SK-N-DZ (cell line): Measurements from ENCODE around the gene IGFL2.
"Not testable (repeated sequence)": the region's sequence is repeated elsewhere in the genome, so short reads cannot be mapped to it uniquely, and the experiment has no call there.

Source experiments
- DNase-seq: peaks from one replicate; pipeline ENCODE4 v3.0.0-alpha.2; 2015; ENCODE audit warnings: low spot score

Gene IGFL2

DNA sequence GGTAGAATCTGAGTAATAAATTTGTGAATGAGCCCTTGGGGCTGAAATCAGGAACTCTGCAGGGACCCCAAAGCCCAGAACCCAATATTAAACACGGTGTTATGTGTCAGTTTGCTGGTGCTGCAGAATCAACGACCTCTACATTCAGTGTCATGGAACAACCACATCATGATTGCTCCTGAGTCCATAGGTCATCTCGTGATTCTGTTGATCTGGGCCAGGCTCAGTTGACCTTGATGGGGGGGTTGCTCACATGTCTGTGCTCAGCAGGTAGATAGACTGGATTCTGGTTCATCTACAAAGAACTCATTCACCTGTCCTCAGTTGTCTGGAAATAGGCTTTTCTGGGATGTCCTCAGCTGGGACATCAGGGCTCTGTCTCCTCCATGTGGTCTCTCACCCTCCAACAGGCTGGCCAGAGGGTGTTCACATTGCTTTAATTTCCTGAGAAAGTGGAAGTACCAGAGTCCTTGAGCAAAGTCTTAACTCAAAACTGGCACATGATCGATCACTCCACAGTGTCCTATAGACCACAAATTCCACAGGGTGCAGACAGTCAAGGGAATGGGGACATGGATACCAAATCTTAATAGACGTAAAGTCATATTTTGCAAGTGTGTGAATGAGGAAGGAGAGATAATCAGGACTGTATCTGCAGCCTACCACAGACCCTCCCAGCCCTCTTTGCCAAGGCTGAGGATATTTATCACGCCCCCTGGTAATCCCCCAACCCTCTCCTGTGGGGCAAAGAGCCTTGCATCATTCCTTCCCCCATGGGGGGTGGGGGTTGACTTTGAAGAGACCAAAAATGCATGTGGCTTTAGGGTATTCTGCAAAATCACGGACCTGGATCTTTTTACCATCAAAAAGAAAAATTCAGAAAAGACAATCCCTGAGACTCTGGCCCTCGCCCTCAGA, 42.2 kb downstream of the IGFL2 start:
- no peak for DNase-seq

GRCh38 chr19:46191356-46191755, 43.3 kb downstream of the IGFL2 start:
- no peak for DNase-seq

DNA sequence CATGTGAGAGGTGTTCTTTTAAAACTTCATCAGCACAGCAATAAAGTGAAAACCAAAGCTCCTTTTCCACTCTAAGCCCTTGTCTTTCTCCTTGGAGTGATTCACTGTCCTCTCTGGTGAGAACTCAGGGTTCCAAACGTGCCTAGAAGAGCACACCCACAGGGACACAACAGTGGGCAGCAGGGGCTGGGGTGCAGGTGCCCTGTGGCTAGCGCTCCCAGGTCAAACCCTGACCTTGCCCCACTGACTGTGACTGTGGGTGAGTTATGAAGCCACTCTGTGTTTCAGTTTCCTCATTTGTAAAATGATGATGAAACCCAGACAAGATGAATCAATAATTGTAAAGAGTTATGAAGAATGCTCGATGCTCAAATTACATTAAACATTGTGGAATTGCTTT, 43.9 kb downstream of the IGFL2 start:
- DNase-seq = no peak

- DNase-seq = not testable (repeated sequence)
These were observed 44.6 kb downstream of the IGFL2 start for GRCh38 chr19:46192626-46192991.

DNA sequence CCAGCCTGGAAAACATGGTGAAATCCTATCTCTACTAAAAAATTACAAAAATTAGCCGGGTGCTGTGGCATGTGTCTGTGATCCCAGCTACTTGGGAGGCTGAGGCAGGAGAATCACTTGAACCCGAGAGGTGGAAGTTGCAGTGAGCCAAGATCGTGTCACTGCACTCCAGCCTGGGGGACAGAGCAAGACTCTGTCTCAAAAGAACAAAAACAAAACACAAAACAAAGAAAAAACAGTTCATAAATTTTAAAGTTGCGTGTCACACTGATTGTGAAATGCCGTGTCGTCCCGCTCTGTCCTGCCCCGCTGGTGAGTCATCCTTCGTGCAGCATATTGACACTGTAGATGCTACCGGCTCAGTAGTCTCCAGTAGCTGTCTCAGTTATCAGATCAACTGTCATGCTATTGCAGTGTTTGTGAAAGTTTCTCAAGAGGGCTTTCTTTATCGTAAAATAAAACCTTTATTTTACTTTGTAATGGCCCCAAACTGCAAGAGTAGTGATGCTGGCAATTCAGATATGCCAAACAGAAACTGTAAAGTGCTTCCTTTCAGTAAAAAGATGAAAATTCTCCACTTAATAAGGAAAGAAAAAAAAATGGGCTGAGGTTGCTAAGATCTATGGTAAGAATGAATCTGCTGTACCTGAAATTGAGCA, 45.1 kb downstream of the IGFL2 start:
- DNase-seq = no peak

- no peak for DNase-seq
These were observed 45.6 kb downstream of the IGFL2 start for GRCh38 chr19:46193678-46194077.

DNA sequence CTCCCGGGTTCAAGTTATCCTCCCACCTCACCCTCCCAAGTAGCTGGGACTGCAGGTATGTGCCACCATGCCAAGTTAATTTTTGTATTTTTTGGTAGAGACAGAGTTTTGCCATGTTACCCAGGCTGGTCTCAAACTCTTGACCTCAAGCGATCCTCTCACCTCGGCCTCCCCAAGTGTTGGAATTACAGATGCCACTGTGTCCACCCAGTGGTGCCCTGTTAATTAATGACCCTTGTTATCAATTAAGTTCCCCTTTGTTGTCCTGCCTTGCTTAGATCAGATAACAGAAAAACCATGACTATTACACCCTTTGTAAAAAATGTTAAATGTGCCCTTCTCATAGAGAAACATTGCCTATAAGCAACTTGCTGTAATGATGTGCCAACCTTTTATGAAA, 47.1 kb downstream of the IGFL2 start:
- no peak for DNase-seq

DNA sequence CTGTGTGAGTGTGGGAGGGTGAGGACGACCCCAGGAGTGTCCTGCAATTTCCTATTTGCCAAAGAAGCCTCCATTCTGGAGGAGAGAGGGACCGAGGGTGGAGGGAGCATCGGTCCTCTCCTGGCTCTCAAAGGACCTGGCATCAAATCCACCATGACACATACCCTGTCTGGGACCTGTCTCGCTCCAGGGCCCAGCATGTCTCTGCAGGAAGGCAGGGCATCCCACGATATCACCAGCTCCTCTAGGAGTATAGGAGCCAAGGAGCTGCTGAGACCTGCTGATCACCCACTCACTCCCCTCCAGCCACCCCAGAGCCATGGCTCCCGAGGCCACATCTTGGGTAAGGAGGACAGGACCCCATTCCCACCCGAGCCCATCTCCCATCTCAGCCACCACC, 47.9 kb downstream of the IGFL2 start:
- DNase-seq = not testable (repeated sequence)

DNA sequence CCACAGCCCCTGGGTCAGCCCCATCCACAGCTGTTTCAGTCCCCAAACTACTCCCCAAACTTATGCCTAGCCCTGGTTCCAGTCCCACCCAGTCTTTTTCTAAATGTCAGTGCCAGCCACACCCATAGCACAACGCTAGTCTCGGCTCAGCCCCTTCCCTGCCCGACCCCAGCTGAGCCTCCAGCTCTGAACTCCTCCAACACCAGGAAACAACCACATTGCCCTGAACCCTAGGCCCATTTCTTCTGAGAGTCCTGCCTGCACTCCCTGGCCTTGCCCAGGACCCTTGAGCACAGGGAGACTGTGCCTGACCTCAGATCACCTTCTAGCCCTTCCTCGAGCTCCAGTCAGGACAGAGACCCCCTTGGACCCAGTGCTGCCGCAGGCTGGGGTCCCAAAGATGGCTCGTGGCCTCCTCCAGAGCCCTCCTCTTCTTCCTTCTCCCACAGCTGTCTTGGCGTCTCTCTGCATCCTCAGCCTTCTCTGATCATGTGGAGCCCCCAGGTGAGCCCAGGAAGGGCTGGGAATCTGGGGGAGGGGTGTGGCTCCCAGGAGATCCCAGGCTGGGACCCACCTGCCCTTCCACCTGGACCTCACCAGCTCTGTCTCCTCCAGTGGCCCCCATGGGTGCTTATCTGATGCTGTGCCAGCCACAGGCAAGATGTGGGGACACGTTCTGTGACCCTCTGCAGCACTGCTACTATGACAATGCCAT, 48.5 kb downstream of the IGFL2 start:
- no peak for DNase-seq

GRCh38 chr19:46197314-46198070, 49.5 kb downstream of the IGFL2 start:
- no peak for DNase-seq

DNA sequence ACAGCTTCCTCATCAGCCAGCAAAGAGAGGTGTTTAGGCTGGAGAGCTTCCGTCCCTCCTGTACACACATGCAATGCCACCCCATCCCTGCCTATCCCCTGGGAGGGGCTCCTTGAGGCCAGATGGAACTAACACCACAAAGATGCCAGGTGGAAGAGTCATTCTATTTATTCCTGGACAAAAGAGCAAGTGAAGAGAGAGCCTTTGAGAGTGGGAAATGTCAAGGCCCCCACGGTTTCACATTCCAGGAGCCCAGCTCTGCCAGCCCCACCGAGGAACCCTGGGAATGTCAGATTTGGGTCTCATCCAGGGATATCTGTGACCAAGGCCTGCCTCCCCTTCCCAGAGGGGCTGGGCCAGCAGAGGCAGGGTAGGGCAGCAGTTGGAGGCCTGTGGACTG, 50.7 kb downstream of the IGFL2 start:
- no peak for DNase-seq

GRCh38 chr19:46201454-46202310, 53.6 kb downstream of the IGFL2 start:
- no peak for DNase-seq

GRCh38 chr19:46202426-46202825, 54.4 kb downstream of the IGFL2 start:
- DNase-seq = no peak

DNA sequence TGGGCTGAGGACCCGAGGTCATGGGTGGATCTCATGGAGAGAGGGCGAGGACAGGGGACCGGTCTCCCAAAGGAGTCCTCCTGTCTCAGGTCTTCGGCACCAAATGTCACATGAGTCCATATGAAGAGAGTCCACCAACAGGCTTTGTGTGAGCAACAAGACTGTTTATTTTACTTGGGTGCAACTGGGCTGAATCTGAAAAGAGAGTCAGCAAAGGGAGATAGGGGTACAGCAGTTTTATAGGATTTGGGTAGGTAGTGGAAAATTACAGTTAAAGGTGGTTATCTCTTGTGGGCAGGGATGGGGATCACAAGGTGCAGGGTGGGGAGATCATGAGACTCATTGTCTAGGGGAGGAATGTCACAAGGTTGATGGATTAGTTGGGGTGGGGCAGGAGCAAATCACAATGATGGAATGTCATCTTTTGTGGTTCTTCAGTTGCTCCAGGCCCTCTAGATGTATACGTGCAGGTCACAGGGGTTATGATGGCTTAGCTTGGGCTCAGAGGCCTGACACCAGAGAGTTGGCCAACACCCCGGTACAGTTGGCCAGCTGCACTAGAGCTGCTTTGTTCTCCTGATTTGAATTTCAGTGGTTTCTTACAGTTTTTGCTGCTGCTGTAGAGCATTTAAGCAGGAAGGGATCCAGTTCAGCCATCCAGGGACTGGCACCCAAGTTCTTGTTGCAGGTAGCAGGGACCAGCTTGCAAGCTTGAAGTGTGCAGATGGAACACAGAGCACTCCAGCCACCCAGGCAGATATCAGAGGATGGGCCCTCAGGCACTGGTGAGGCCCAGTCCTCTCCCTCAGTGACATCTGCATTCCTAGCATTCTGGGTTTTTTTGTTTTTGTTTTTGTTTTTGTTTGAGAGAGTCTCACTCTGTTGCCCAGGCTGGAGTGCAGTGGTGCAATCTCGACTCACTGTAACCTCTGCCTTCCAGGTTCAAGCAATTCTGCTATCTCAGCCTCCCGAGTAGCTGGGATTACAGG, 55.1 kb downstream of the IGFL2 start:
- no peak for DNase-seq

DNA sequence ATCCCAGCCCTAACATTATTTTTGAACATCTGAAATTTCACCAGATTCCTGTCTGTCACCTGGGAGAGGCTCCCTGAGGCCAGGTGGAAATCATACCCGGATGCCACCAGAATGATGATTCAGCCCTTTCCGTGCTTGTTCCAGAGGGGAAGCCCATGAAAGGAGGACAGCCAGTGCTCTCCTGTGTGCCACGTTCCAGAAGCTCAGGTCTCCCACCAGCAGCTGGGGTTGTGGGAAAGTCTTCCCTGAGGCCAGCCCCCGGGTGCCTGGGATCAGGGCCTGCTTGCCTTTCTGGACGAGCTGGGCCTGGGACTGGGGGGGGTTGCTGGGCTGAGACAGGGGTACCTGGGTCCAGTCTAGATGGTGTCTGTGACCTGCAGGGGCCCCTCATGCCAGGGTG, 56.0 kb downstream of the IGFL2 start:
- DNase-seq = no peak

GRCh38 chr19:46205183-46205984, 57.3 kb downstream of the IGFL2 start:
- peak; percentile 6 for DNase-seq

GRCh38 chr19:46206176-46206575, 58.1 kb downstream of the IGFL2 start:
- no peak for DNase-seq

DNA sequence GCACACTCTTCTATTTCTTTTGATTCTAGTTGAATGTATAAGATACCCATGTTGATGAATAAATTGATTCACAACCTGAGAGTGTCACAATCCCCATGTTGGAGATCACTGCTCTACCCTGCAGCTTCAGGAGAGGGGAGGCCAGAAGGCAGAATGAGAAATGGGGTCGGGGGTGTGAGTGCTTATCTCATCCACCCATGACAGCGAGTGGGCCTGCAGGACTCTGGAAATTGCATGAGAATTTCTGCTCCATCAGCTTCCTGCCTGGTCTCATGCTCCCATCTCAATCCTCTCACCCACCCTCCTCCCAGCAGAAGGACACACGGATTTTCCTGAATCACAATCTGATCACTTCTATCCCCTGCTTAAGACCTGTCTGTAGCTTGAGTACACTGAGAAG, 58.6 kb downstream of the IGFL2 start:
- DNase-seq = no peak

- DNase-seq = not testable (repeated sequence)
These were observed 59.8 kb downstream of the IGFL2 start for GRCh38 chr19:46207858-46208257.
